Right cardiac atrium (tissue), 5 donors: ENCODE measurements around the gene EYS. TPM values are rescaled to one million over a fixed set of nuclear protein-coding genes. Genes with fewer than 3 reads are reported as not detected.

Experiments used
- ATAC-seq, 2 donors: fragments of 200-7000 bp; cut with Tn5 transposase; one replicate each; pipeline versions ENCODE4 v1.8.0 to v1.9.1; 2020; ENCODE audit warnings: moderate library complexity in 2 of 2, mild to moderate bottlenecking in 1 of 2
- DNase-seq, 3 donors: peaks; one replicate each; pipeline ENCODE4 v3.0.0-alpha.2; 2020
- H3K27ac ChIP-seq: one replicate; pipeline ENCODE4 v1.5.1; 2013; ENCODE audit warnings: mild to moderate bottlenecking, low read length, control low read depth, moderate library complexity
- H3K27me3 ChIP-seq: one replicate; pipeline ENCODE4 v1.6.1; 2013; ENCODE audit not compliant: control insufficient read depth, insufficient read depth
- H3K4me1 ChIP-seq: one replicate; pipeline ENCODE4 v1.6.1; 2013; ENCODE audit warnings: low read length; ENCODE audit not compliant: control insufficient read depth, insufficient read depth
- H3K4me3 ChIP-seq: one replicate; pipeline ENCODE4 v1.5.1; 2013; ENCODE audit warnings: low read length, control low read depth
- H3K9me3 ChIP-seq: one replicate; pipeline ENCODE4 v1.6.1; 2013; ENCODE audit warnings: low read length; ENCODE audit not compliant: control insufficient read depth
- WGBS: extraction: QIAGEN DNeasy Blood & Tissue Kit; methylation state at CpG from one replicate; pipeline ENCODE4 v1.1.7; 2013; 5-methylcytosine and 5-hydroxymethylcytosine counted together
- intact Hi-C, 4 donors: fragments of 100-400 bp; cut with DNase I; formaldehyde crosslinking; loops; one replicate each; pipeline versions ENCODE4 v1.11.0 to v1.14.0; 2022 to 2023
- polyA plus RNA-seq: library from polyadenylated mRNA; stranded (reverse); fragments of 200-250 nt; gene quantifications from one replicate; pipeline ENCODE4 v1.2.3, GENCODE V29; 2013
- total RNA-seq, 4 donors: library from RNA; stranded (reverse); fragmentation: NEBNext Ultra II Directional; extraction: Animal tissue kit (Norgen Biotek cat#: 25700); gene quantifications; one replicate each; pipeline ENCODE4 v1.2.1, GENCODE V29; 2021
- donor health status: healthy with polysubstance abuse.
- donor health status: DM: no; HTN: yes; CAD: no.
- donor health status: DM: no; HTN: no; CAD: no.
- donor health status: DM: no; HTN: yes; CAD: no; lungs with severe emphysema.
- donor health status: DM: yes; HTN: yes; CAD: no.

The EYS gene
- total and polyA plus RNA-seq, 5 donors, result 0.02 to 0.24 (median 0.06) TPM; not detected in 2

- Histone ChIP-seq H3K9me3 (no peaks in the 10 kb centered on the region), H3K4me3 (no peak overlapping the region), H3K4me1 (no peaks in the 10 kb centered on the region), H3K27me3 (no peaks in the 10 kb centered on the region), H3K27ac (no peak overlapping the region)
- DNase-seq (no peak), ATAC-seq (no peak)
- WGBS, result 51% methylated on average over 2 of the region's 2 CpGs
- intact Hi-C loops, result no loop called here
Measured at GRCh38 chr6:64685401-64685800, 1021.6 kb downstream of the EYS start.

DNA sequence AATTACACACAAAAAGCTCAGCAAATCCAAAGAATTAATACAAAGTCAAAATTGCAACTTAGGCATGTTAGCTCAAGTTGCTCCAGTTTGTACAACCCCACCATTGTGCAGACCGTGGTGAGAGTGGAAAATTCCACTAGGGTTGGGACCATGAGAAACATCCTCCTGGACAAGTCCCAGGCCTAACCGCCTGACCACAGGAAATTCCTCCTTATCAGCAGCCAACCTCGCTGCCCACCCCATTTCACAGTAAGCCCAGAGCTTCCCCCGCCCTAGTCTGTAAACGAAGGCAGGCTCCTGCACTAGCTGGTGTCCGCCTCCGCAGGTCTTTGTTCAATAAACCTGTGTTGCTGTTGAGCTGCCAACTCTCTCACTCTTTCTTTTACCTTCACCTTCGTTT lies 1023.3 kb downstream of the EYS start:
- Histone ChIP-seq H3K4me1 (no peaks in the 10 kb centered on the region), H3K9me3 (no peaks in the 10 kb centered on the region), H3K27ac (no peak overlapping the region), H3K27me3 (no peaks in the 10 kb centered on the region), H3K4me3 (no peak overlapping the region)
- 44% methylated on average over 8 of the region's 8 CpGs for WGBS
- ATAC-seq (peak; percentile 70 to 97), DNase-seq (peak; percentile 40 to 63 (median 48))
- intact Hi-C loops, result no loop called here

- no peaks in the 10 kb centered on the region for H3K27me3 ChIP-seq
- 93% methylated on average over 23 of the region's 23 CpGs for WGBS
- no peak overlapping the region for H3K27ac ChIP-seq
- ATAC-seq (no peak), DNase-seq (peak in 1 of 3 donors; percentile 14)
- no peak overlapping the region for H3K4me3 ChIP-seq
- no peaks in the 10 kb centered on the region for H3K9me3 ChIP-seq
- intact Hi-C loops, result no loop called here
- H3K4me1 ChIP-seq, result no peaks in the 10 kb centered on the region
Measured at GRCh38 chr6:64681416-64682160, 1025.4 kb downstream of the EYS start.

DNA sequence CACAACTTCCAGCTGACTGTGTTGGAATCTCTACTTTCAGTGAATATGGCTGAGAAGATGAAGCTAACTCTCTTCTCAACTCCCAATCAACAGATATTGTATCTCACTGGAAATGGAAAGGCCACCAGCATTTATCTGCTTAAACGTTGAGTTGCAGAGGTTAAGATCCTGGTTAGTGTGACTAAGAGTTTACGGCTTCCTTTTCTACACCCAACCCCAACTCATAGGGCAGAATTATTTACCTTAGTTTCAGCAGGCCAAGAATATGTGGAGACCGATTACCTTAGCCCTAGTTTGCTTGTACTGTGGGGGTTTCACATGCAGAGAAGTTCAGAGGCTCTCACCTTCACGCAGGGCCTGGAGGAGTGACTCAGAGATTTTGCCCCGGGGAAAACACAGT lies 1026.6 kb downstream of the EYS start:
- WGBS, result 78% methylated on average over 5 of the region's 5 CpGs
- intact Hi-C loops, result no loop called here
- ATAC-seq, result peak in 1 of 2 donors; percentile 40
- no peaks in the 10 kb centered on the region for H3K27me3 ChIP-seq
- H3K4me3 ChIP-seq, result no peak overlapping the region
- no peaks in the 10 kb centered on the region for H3K4me1 ChIP-seq
- no peak for DNase-seq
- no peak overlapping the region for H3K27ac ChIP-seq
- no peaks in the 10 kb centered on the region for H3K9me3 ChIP-seq

- no peak overlapping the region for H3K27ac ChIP-seq
- intact Hi-C loops, result no loop called here
- no peak for ATAC-seq
Measured at GRCh38 chr6:64679416-64679815, 1027.6 kb downstream of the EYS start.

GRCh38 chr6:64672651-64673050 lies 1034.4 kb downstream of the EYS start:
- Histone ChIP-seq H3K4me1 (no peaks in the 10 kb centered on the region), H3K27me3 (no peaks in the 10 kb centered on the region), H3K4me3 (no peak overlapping the region), H3K9me3 (no peaks in the 10 kb centered on the region), H3K27ac (no peak overlapping the region)
- ATAC-seq (no peak), DNase-seq (no peak)
- intact Hi-C loops, result no loop called here
- 53% methylated on average over 4 of the region's 4 CpGs for WGBS

More at GRCh38 chr6:64679416-64679815, 1027.6 kb downstream of the EYS start:
- Histone ChIP-seq H3K4me3 (no peak overlapping the region), H3K9me3 (no peaks in the 10 kb centered on the region), H3K4me1 (no peaks in the 10 kb centered on the region), H3K27me3 (no peaks in the 10 kb centered on the region)
- no peak for DNase-seq
- WGBS, result 76% methylated on average over 2 of the region's 2 CpGs

- Histone ChIP-seq H3K4me3 (no peak overlapping the region), H3K9me3 (no peaks in the 10 kb centered on the region), H3K4me1 (no peaks in the 10 kb centered on the region), H3K27ac (no peak overlapping the region), H3K27me3 (no peaks in the 10 kb centered on the region)
- peak in 1 of 2 donors; percentile 26 for ATAC-seq
- intact Hi-C loops, result no loop called here
- WGBS, result 46% methylated on average over 3 of the region's 3 CpGs
- DNase-seq, result no peak
Measured at GRCh38 chr6:64672131-64672530, 1034.9 kb downstream of the EYS start.

DNA sequence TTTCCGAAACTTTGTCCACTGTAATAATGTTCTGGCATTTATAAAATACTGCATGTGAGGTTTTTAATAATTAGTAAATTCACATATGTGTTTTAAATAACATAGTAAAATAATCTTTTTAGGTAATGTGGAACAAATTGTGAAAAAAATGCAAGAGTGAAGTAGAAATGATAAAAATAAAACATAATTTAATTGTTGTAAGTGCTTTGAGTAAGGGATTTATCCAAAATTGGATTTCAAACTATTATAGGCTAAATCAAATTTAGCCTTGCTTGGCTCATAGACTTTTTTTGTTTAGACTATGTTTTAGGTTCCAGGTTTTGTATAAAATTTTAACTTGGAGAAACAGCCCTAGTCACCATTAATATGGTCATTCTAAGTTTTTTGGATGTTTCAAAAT lies 1041.9 kb downstream of the EYS start:
- WGBS, result 91% methylated on average over 1 of the region's 1 CpG
- ATAC-seq (no peak), DNase-seq (no peak)
- intact Hi-C loops, result no loop called here
- H3K4me1 ChIP-seq, result no peaks in the 10 kb centered on the region
- no peaks in the 10 kb centered on the region for H3K27me3 ChIP-seq
- H3K9me3 ChIP-seq, result no peaks in the 10 kb centered on the region
- no peak overlapping the region for H3K27ac ChIP-seq
- H3K4me3 ChIP-seq, result no peak overlapping the region

DNA sequence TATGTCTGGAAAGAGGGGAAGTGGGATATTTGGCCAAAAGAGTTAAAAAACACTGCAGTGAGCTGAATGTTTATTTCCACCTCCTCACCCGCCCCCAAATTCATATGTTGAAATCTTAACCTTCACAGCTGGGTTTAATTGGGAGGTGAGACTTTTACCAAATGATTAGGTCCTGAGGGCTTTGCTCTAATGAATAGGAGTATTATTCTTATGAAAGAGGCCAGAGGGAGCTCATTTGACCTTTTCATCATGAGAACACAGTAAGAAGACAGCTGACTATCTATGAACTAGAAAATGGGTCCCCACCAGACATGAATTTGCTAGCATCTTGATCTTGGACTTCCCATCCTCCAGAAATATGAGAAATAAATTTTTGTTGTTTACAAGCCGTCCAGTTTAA lies 1042.5 kb downstream of the EYS start:
- WGBS, result 70% methylated on average over 2 of the region's 2 CpGs
- intact Hi-C loops, result no loop called here
- H3K9me3 ChIP-seq, result no peaks in the 10 kb centered on the region
- DNase-seq (no peak), ATAC-seq (no peak)
- H3K4me1 ChIP-seq, result no peaks in the 10 kb centered on the region
- no peaks in the 10 kb centered on the region for H3K27me3 ChIP-seq
- no peak overlapping the region for H3K27ac ChIP-seq
- no peak overlapping the region for H3K4me3 ChIP-seq

- ATAC-seq (no peak), DNase-seq (no peak)
- H3K27ac ChIP-seq, result no peak overlapping the region
- intact Hi-C loops, result no loop called here
- H3K9me3 ChIP-seq, result no peaks in the 10 kb centered on the region
- H3K27me3 ChIP-seq, result no peaks in the 10 kb centered on the region
- no peak overlapping the region for H3K4me3 ChIP-seq
- 39% methylated on average over 1 of the region's 1 CpG for WGBS
- no peaks in the 10 kb centered on the region for H3K4me1 ChIP-seq
Measured at GRCh38 chr6:64644024-64644423, 1063.0 kb downstream of the EYS start.

DNA sequence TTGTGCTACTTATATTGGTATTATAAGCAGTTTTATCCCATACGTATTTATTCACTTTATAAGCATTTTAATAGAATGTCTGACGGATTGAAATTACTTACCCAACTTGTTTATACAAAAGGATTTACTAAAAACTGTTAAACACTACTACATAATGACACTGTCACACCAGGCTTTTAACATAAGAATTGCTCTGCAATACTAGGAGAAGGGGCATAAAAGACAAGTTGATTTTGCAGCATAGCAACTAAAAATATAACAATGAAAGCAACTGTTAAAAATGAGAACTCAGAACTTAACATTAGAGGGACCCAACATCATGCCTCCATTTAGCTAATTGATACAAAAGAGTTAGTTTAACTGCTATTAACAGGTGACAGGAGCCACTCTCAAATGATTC lies 1076.1 kb downstream of the EYS start:
- H3K4me1 ChIP-seq, result no peaks in the 10 kb centered on the region
- H3K27ac ChIP-seq, result no peak overlapping the region
- WGBS, result 68% methylated on average over 2 of the region's 2 CpGs
- no peak for ATAC-seq
- H3K27me3 ChIP-seq, result no peaks in the 10 kb centered on the region
- intact Hi-C loops, result no loop called here
- H3K9me3 ChIP-seq, result no peaks in the 10 kb centered on the region
- H3K4me3 ChIP-seq, result no peak overlapping the region
- no peak for DNase-seq

DNA sequence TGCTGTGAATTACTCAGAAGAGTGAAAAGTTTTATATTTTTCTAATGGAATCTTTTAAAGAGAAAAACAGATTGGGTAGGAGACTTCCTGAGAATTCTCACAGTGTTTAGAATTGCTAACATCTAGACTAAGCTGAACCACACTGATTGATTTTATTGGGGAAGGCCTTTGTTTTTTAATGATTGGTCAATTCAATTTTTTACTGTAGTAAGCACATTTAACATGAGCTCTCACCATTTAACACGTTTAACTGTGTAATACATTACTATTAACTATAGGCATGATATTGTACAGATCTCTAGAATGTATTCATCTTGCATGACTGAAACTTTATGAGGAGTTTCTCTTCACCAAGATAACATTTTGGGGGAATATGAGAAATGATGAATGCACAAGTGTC lies 1084.1 kb downstream of the EYS start:
- Histone ChIP-seq H3K9me3 (no peaks in the 10 kb centered on the region), H3K4me1 (no peaks in the 10 kb centered on the region), H3K27me3 (no peaks in the 10 kb centered on the region), H3K27ac (no peak overlapping the region), H3K4me3 (no peak overlapping the region)
- no peak for ATAC-seq
- intact Hi-C loops, result no loop called here
- DNase-seq, result no peak
- WGBS, result 52% methylated on average over 1 of the region's 1 CpG
